GM12892 (cell line): Measurements from ENCODE around the gene NCKIPSD.

Experiments used
- DNase-seq: peaks from one replicate; pipeline ENCODE4 v3.0.0; 2011; ENCODE audit not compliant: insufficient read length
- FAIRE-seq: peaks from 2 replicates; lab custom pipeline; 2011; peaks lifted over from hg19 to GRCh38; lab: Jason Lieb, UNC
- POLR2A ChIP-seq: IDR thresholded peaks from 2 replicates; pipeline ENCODE4 v1.6.1; 2011; ENCODE audit warnings: low read depth, low read length, control low read depth
- POLR2AphosphoS5 ChIP-seq: IDR thresholded peaks from 2 replicates; pipeline ENCODE4 v1.6.1; 2011; ENCODE audit warnings: low read depth, low read length, control low read depth
- TAF1 ChIP-seq: IDR thresholded peaks from 2 replicates; pipeline ENCODE4 v1.6.1; 2011; ENCODE audit warnings: low read depth, mild to moderate bottlenecking, control low read depth, low read length, borderline replicate concordance

Gene NCKIPSD

DNA sequence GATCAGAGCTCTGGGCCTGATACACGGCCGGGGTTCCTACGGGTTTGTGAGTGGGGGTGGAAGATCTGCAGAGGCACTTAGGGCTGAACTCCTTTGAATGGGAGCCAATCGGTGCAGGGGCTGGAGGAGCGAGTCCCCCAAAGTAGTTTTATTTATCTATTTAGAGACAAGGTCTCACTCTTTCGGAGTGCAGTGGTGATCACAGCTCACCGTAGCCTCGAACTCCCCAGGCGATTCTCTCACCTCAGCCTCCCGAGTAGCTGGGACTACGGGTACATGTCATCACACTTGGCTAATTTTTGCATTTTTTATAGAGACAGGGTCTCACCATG is 21.4 kb downstream of the NCKIPSD start:
- DNase-seq (no peak), FAIRE-seq (no peak)
- no peak for TF ChIP-seq POLR2A
- TF ChIP-seq POLR2AphosphoS5: no peak
- TF ChIP-seq TAF1: no peak

DNA sequence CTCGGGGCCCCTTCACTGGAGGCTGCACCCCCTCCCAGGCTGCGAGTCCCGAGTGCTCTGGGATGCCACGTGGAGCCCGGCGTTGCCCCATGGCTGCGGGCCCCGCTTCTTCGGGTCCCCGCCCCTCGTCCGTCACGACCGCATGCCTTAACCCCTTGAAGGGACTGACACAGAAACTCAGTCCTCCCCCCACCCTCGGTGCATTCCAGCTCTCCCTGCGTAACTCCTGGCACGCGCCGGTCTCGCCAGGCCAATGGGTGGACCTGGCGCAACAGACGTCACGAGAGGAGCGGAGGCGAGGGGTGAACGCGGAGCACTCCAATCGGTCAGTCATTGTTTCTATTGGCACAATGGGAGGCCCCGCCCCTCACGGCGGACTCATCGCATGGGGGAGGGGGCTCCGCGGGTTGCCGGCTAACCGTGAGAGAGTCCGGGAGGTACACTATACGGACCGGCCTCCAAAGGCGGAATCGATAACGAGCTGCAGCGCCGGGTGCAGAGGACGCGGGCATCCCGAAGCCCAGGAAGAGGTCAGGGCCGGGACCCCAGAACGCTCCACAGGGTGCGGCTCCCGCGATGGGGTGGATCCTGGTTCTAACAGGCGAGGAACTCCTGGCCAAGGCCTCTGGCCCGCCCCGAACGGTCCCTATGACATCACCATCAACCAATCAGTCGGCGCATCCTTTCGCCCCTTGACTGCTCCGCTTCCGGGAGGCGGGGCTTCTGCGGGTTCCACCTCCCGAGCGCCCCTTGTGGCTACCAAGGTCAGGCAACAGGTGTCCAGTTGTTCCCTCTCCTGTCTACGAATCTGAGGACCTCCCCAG is 22.0 kb downstream of the NCKIPSD start:
- FAIRE-seq (peak; percentile 99), DNase-seq (peak; percentile 99)
- TF ChIP-seq TAF1 (peak; percentile 20; the same call in 1 of the 2 replicates), POLR2AphosphoS5 (peak; percentile 72; the same call in 1 of the 2 replicates), POLR2A (peak; percentile 69; the same call in 1 of the 2 replicates)

DNA sequence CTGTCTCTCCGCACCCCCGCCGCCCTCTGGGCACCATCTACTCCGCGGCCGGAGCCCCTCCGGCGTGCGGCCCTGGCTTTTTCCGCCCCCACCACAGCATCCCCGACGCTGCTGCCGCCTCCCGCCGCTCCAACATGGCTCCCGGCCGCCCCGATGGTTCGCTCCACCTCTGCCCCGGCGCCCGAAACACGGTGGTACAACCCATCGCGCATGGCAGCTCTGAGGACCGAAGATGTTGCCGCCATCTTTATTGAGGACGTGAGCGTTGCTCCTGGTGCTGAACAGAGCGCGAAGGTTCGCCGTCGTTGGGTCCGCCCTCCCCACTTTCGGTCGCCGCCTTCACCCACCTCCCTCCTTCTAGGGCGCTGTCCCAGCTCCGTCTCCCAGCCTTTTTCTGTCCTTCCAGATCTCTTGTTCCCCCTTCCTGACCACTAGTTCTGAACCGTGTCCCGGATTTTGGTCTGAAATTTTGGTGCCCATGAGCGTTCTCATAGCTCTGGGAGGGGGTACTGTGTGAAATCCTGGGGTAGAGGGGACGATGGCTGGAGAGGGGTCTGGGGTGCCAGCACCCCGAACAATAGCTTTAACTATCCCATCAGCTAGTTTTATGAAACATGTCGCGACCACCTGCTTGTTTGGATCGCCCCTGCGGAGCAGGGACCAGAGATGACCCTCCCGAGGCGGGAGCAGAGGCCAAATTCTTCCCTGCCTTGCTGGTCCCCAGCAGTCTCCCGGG is 22.8 kb downstream of the NCKIPSD start, which contains the start of gene CELSR3:
Gene CELSR3 (minus strand): TSS at position 134 of the 736 bp plus-strand sequence. CDS start 252 bp downstream, outside the sequence.
- TF ChIP-seq TAF1 (no peak), POLR2A (peak; percentile 40), POLR2AphosphoS5 (peak; percentile 56; the same call in 1 of the 2 replicates)
- DNase-seq: peak; percentile 59

DNA sequence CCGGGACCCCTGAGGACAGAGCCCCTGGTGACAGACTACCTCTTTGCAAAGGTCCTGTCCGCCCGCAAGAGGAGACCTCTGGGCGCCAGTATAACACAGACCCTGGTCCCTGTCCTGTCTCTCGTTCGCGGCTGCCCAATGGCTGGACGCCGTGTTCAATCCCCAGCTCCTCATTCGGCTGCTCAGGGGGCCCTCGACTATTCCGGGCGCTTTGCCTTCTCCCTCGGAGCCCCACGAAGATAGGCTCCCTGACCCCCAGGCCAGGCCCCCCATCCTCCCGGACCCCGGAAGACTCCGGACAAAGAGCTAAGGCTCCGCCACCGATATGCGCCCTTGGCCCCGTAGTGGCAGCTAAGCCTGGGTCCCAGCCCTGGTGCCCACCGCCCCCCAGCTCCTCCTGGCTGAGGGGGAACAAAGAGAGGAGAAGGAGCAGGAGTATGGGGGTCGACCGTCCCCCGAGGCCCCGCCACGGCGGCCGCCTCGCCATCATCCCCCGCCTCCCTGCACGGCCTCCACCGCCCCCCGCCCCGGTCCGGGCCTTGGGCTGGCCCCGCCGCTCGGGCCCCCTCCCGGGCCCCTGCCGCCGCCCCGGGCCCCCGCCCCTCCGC is 23.5 kb downstream of the NCKIPSD start:
- TF ChIP-seq POLR2AphosphoS5: no peak
- no peak for TF ChIP-seq POLR2A
- no peak for TF ChIP-seq TAF1
- FAIRE-seq: no peak

More for the DNA sequence above, 22.8 kb downstream of the NCKIPSD start, which contains the start of gene CELSR3:
- FAIRE-seq: peak; percentile 97

GRCh38 chr3:48661501-48662144 is 24.1 kb downstream of the NCKIPSD start:
- TF ChIP-seq TAF1 (no peak), POLR2AphosphoS5 (no peak), POLR2A (no peak)
- DNase-seq (peak; percentile 83), FAIRE-seq (peak; percentile 78)

More for the DNA sequence above, 23.5 kb downstream of the NCKIPSD start:
- no peak for DNase-seq

DNA sequence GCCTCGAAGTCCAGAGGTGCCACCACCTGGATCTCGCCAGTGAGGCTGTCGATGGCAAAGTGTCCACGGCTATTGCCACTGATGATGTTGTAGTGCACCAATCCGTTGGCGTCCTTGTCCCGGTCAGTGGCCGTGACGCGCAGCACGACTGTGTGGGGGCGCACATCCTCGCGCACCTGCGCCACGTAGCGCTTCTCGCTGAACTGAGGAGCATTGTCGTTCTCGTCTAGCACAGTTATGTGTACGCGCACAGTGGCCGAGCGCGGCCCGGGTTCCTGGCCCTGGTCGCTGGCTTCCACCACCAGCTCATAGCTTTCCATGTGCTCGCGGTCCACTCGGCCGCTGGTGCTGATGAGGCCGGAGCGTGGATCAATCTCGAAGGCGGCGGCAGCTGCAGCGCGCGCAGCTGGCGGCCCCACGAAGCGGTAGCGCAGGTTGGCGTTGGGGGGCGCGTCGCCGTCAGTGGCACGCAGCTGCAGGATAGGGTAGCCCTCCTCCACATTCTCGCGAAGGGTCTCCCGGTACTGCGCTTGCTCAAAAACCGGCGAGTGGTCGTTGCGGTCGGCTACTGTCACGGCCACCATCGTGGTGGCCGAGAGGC is 24.8 kb downstream of the NCKIPSD start:
- FAIRE-seq (no peak), DNase-seq (no peak)
- TF ChIP-seq TAF1 (no peak), POLR2A (no peak), POLR2AphosphoS5 (no peak)

DNA sequence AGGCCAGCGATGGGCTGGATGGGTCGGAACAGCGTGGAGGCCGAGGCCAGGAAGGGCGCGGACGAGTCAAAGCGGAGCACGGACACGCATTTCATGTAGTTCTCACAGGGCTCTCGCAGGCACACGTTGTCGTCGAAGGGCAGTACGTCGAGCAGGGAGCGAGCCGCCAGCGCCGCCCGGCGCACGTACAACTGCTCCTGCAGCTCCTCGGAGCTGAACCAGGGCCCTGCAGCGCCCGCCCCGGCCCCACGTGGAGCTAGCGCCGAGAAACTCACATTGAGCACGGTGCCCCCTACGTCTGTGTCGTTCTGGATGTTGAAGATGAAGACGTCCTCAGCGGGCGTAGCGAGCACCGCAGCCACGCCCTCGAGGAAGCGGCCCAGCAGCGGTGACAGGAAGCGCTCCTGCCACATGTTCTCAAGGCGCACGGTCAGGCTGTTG is 28.9 kb downstream of the NCKIPSD start:
- TF ChIP-seq POLR2A: no peak
- TF ChIP-seq TAF1: no peak
- TF ChIP-seq POLR2AphosphoS5: no peak
- FAIRE-seq (no peak), DNase-seq (no peak)

- FAIRE-seq: peak; percentile 88
- DNase-seq: peak; percentile 97
- TF ChIP-seq POLR2A: no peak
- no peak for TF ChIP-seq POLR2AphosphoS5
- no peak for TF ChIP-seq TAF1
These were observed 29.5 kb downstream of the NCKIPSD start for GRCh38 chr3:48656061-48656840.

GRCh38 chr3:48655606-48656005 is 30.1 kb downstream of the NCKIPSD start:
- FAIRE-seq: no peak
- TF ChIP-seq POLR2A: no peak
- no peak for TF ChIP-seq POLR2AphosphoS5
- TF ChIP-seq TAF1: no peak
- no peak for DNase-seq

DNA sequence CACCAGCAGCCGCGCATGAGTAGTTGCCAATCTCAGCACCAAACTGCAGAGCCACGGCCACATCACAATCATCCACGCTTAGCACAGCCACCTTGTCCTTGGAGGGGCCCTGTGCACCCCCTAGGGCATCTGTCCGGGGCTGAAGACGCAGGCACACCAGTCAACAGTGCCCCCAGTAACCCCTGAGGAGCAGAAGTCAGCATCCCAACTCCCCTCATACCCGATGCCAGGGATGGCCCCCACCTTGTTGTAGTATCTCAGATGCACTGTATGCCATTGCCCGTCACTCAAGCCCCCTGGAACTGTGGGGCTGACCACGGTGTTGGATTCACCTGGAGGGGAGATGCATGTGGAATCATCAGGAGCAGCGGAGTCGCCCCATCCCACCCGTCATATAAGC is 30.7 kb downstream of the NCKIPSD start:
- no peak for TF ChIP-seq TAF1
- no peak for TF ChIP-seq POLR2A
- no peak for TF ChIP-seq POLR2AphosphoS5
- DNase-seq: no peak
- no peak for FAIRE-seq
